ENCODE data around the gene LGR4. TPM values are rescaled to one million over a fixed set of nuclear protein-coding genes. Genes with fewer than 3 reads are reported as not detected.

Gene LGR4
- total and polyA plus RNA-seq, 2 of the 13 experiments (the other 11 are each of a cell fraction or from before 2014, with no cell fraction given) = 42.1 to 68.7 TPM

DNA sequence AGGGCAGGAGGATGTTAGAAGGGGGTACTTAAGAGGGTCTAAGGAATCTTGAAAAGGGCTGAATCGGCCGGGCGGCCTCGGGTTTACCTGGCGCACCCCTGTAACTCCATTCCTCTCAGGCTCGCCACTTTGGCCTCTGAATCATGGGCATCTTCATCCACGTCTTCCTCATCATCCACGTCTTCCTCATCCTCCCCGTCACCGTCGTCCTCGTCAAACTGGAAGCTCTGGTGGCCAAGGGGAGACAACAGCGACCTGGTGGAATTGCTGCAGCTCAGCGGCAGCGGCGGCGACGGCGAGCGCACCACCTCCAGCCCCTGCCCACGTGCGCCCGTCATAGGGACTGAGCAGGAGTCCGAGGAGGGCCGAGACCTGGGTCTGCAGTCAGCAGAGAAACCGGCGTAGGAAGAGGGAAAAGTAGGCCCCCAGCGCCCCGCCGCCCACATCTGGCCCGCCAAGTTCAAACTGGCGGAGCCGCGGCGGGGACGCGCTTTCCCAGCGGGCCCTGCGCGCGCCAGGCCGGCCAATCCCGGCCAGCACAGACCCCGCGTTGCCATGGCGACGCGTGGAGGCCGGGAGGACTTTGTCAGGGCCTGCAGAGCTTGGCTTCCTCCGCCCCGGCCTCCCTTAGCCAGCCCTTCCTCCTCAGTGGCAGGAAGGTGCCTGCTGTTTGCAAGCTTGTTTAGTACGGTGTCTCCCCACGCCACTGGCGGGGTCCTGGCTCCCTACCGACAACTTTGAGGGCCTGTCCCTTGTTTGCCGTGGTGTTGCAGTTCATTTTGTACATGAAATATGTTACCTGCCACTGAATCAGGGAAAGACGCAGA, 109.6 kb downstream of the LGR4 start, which contains the start of gene CCDC34 (continued):
- no peak; the same call in 1 of the 2 replicates for TF ChIP-seq ZNF562 (CRISPR knock-in tag; IDR thresholded peaks at IDR 0.05; ENCODE audit: borderline replicate concordance)
- peak; percentile 35; the same call in 1 of the 2 replicates for TF ChIP-seq SOX5 (CRISPR knock-in tag; IDR thresholded peaks at IDR 0.05; ENCODE audit: borderline replicate concordance)
- TF ChIP-seq SRY (CRISPR knock-in tag; IDR thresholded peaks at IDR 0.05) = peak; percentile 47; the same call in 1 of the 2 replicates
- TF ChIP-seq, protein P1, sequence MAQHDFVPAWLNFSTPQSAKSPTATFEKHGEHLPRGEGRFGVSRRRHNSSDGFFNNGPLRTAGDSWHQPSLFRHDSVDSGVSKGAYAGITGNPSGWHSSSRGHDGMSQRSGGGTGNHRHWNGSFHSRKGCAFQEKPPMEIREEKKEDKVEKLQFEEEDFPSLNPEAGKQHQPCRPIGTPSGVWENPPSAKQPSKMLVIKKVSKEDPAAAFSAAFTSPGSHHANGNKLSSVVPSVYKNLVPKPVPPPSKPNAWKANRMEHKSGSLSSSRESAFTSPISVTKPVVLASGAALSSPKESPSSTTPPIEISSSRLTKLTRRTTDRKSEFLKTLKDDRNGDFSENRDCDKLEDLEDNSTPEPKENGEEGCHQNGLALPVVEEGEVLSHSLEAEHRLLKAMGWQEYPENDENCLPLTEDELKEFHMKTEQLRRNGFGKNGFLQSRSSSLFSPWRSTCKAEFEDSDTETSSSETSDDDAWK (CRISPR knock-in tag; IDR thresholded peaks at IDR 0.05) = no peak
- TF ChIP-seq, protein P2, sequence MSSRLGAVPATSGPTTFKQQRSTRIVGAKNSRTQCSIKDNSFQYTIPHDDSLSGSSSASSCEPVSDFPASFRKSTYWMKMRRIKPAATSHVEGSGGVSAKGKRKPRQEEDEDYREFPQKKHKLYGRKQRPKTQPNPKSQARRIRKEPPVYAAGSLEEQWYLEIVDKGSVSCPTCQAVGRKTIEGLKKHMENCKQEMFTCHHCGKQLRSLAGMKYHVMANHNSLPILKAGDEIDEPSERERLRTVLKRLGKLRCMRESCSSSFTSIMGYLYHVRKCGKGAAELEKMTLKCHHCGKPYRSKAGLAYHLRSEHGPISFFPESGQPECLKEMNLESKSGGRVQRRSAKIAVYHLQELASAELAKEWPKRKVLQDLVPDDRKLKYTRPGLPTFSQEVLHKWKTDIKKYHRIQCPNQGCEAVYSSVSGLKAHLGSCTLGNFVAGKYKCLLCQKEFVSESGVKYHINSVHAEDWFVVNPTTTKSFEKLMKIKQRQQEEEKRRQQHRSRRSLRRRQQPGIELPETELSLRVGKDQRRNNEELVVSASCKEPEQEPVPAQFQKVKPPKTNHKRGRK (CRISPR knock-in tag; IDR thresholded peaks at IDR 0.05) = no peak
- TF ChIP-seq ZNF550 (CRISPR knock-in tag; IDR thresholded peaks at IDR 0.05; ENCODE audit: borderline replicate concordance) = no peak
- no peak for TF ChIP-seq IKZF1 (IDR thresholded peaks at IDR 0.05)
- 0 out of 2 replicates have a peak, but pooled peaks have one; percentile 59 for TF ChIP-seq ZNF329 (CRISPR knock-in tag; IDR thresholded peaks at IDR 0.05; ENCODE audit: low read depth)
- peak; percentile 37; the same call in 1 of the 2 replicates for TF ChIP-seq ZNF619 (CRISPR knock-in tag; IDR thresholded peaks at IDR 0.05)
- TF ChIP-seq ADNP (CRISPR knock-in tag; IDR thresholded peaks at IDR 0.05) = no peak
- no peak for TF ChIP-seq FOXO1 (CRISPR knock-in tag; IDR thresholded peaks at IDR 0.05)
- TF ChIP-seq NFATC3 (CRISPR knock-in tag; IDR thresholded peaks at IDR 0.05) = no peak
- no peak for TF ChIP-seq EP300 (IDR thresholded peaks at IDR 0.05; ENCODE audit: low read depth in 2 of 2, low read length in 2 of 2)
- no peak for TF ChIP-seq EP300 (CRISPR knock-in tag; IDR thresholded peaks at IDR 0.05; ENCODE audit: borderline replicate concordance)
- peak; percentile 45 for TF ChIP-seq ELF1 (CRISPR knock-in tag; IDR thresholded peaks at IDR 0.05)
- TF ChIP-seq CC2D1A (CRISPR knock-in tag; IDR thresholded peaks at IDR 0.05) = 0 out of 2 replicates have a peak, but pooled peaks have one; percentile 53
- no peak for TF ChIP-seq ZNF317 (CRISPR knock-in tag; IDR thresholded peaks at IDR 0.05)
- no peak for TF ChIP-seq ZFP1 (CRISPR knock-in tag; IDR thresholded peaks at IDR 0.05)
- TF ChIP-seq MEIS2 (CRISPR knock-in tag; IDR thresholded peaks at IDR 0.05) = 0 out of 2 replicates have a peak, but pooled peaks have one; percentile 27
- no peak for TF ChIP-seq ZZZ3 (CRISPR knock-in tag; IDR thresholded peaks at IDR 0.05; ENCODE audit: borderline replicate concordance)
- TF ChIP-seq, protein P3, sequence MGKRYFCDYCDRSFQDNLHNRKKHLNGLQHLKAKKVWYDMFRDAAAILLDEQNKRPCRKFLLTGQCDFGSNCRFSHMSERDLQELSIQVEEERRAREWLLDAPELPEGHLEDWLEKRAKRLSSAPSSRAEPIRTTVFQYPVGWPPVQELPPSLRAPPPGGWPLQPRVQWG (CRISPR knock-in tag; IDR thresholded peaks at IDR 0.05; ENCODE audit: borderline replicate concordance, low read depth) = 0 out of 2 replicates have a peak, but pooled peaks have one; percentile 51
- TF ChIP-seq MYNN (CRISPR knock-in tag; IDR thresholded peaks at IDR 0.05; ENCODE audit: low read depth) = no peak
- TF ChIP-seq SRSF9 (IDR thresholded peaks at IDR 0.05; ENCODE audit: borderline replicate concordance, insufficient read depth, low read depth, low read length, poor library complexity, severe bottlenecking) = no peak
- TF ChIP-seq TBX3 (IDR thresholded peaks at IDR 0.05; ENCODE audit: borderline replicate concordance) = 0 out of 2 replicates have a peak, but pooled peaks have one; percentile 10
- TF ChIP-seq RBAK (CRISPR knock-in tag; IDR thresholded peaks at IDR 0.05) = no peak
- 0 out of 2 replicates have a peak, but pooled peaks have one; percentile 42 for TF ChIP-seq RCOR2 (CRISPR knock-in tag; IDR thresholded peaks at IDR 0.05)
- TF ChIP-seq, protein P4, sequence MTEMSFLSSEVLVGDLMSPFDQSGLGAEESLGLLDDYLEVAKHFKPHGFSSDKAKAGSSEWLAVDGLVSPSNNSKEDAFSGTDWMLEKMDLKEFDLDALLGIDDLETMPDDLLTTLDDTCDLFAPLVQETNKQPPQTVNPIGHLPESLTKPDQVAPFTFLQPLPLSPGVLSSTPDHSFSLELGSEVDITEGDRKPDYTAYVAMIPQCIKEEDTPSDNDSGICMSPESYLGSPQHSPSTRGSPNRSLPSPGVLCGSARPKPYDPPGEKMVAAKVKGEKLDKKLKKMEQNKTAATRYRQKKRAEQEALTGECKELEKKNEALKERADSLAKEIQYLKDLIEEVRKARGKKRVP (CRISPR knock-in tag; IDR thresholded peaks at IDR 0.05) = peak in 1 of 2 experiments; percentile 76; a peak in 2 of 4 replicates

All from HepG2 (cell line).